EL (cell line): Measurements from ENCODE around the gene BRPF1.

ENCODE experiments used
- DNase-seq: peaks from one replicate; pipeline ENCODE4 v3.0.0-alpha.2; 2016

BRPF1 gene

DNA sequence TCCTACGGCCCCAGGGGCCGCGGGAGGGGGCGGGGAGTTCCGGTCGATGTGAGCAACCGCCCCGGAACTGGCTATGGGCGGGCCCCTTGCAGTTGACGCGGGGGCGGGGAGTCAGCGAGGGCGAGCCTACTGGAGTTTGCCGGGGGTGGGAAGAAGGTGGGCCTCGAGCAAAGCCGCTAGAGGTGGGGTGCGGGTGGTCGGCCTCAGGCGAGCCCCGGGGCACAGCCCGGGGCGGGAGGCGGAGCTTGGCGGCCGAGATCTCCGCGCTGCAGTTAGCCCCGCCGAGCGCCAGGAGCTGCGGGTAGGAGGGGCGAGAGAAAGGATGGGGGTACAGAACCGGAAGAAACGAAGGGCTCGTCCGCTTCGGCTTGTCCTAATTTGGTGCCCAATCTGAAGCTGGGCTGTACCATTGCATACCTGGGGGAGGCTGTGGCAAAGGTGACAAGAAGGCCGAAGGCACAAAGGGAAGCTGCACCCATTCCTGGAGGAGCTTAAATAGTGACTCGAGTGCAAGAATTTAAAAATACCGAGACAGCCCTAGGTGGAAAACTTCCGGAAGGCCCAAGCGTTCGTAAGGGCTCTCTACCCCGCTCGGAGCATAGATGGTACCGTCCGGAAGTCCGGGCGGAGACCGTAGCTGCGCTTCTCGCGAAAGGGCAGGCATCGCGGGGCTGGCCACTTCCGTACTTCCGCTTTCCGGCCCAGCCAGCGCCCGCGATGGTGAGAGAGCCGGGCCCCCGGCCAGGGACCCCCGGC is 61.0 kb downstream of the BRPF1 start, which contains the start of the genes ARPC4 and TADA3:
Gene ARPC4, plus strand, starts transcription at position 678 of the 756 bp plus-strand sequence. Its CDS starts 40 bp downstream, at position 718.
Gene TADA3, minus strand, starts transcription at position 69 of the 756 bp plus-strand sequence. CDS start 1,007 bp downstream, outside the sequence.
- peak; percentile 95 for DNase-seq

DNA sequence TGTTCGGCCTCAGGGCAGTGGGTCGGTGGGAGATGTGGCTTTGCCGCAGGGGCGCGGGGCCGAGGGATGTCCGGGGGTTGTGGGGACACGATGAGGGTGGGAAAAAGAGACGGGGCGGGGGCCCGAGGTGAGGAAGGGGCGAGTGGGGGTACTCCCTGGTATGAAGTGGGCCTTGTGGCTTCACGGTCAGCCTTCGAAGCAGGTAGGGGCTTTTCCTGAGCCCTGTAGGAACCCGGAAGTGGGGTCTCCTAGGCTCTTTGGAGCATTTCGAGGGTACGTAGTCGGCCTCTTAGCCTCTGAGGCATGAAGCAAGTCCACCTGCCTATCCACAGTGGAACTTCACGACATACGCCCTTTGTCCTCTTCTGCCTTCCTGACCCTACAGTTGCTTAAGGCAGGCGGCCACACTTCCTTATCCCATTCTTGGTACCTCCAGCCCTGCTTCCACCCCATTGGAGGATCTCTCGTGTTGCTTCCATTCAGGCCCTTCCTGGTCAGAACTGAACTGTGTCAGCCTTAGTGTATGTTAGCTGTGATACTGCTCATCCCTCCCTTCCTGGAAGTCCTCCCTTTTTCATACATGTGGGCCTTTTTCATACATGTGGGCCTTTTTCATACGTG is 61.7 kb downstream of the BRPF1 start:
- DNase-seq: peak; percentile 52

GRCh38 chr3:9794400-9794799 is 62.9 kb downstream of the BRPF1 start:
- no peak for DNase-seq

DNA sequence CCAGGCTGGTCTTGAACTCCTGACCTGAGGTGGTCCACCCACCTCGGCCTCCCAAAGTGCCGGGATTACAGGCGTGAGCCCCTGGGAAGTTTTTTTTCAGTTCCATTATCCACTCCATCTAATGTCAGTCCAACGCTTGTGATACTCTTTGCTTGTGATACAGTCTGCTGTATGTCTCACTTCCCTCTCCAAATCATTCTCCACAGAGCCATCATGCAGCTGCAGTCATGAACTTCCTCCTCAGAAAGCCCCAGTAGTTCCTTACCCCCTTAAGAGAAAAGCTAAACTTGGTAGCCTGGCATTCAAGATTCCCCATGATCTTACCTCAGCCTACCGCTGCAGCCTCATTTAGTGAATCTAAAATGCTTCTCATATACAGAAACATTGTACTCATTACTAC is 63.7 kb downstream of the BRPF1 start:
- DNase-seq: no peak

GRCh38 chr3:9797196-9797945 is 65.8 kb downstream of the BRPF1 start:
- DNase-seq: no peak
